K562 (cell line): Measurements from ENCODE around the gene ATP6V0D1. TPM values are rescaled to one million over a fixed set of nuclear protein-coding genes. Genes with fewer than 3 reads are reported as not detected.

Experiments
- E2F8 ChIP-seq: fragments of 450-650 bp; IDR thresholded peaks from 2 replicates; pipeline ENCODE4 v1.7.1; 2018; ENCODE audit warnings: mild to moderate bottlenecking, low read depth; ENCODE audit not compliant: partially characterized antibody
- KDM4B ChIP-seq, 2 experiments: fragments of 450-650 bp in 1 of 2; sonication (generic) in 1 of 2; IDR thresholded peaks; 2 replicates each; pipeline ENCODE4 v1.6.1; 2016 to 2017; ENCODE audit warnings: borderline replicate concordance in 2 of 2, antibody characterized with exemption in 1 of 2, low read depth in 1 of 2, mild to moderate bottlenecking in 1 of 2
- MNT ChIP-seq, 2 experiments: fragments of 450-650 bp; conservative IDR thresholded peaks; 2 replicates each; pipeline ENCODE4 v1.6.1; 2017; ENCODE audit warnings: mild to moderate bottlenecking in 2 of 2, moderate library complexity in 2 of 2
- NFIX ChIP-seq: fragments of 250-450 bp; sonication (Bioruptor Pico); IDR thresholded peaks from 2 replicates; pipeline ENCODE4 v1.4.0; 2020; ENCODE audit warnings: low read depth, mild to moderate bottlenecking, moderate library complexity
- PKNOX1 ChIP-seq: fragments of 450-650 bp; IDR thresholded peaks from 2 replicates; pipeline ENCODE4 v1.6.1; 2016
- SNIP1 ChIP-seq: fragments of 450-650 bp; IDR thresholded peaks from 2 replicates; pipeline ENCODE4 v1.7.1; 2017; ENCODE audit warnings: low read depth, mild to moderate bottlenecking
- ZBTB33 ChIP-seq: sonication (generic); formaldehyde crosslinking; IDR thresholded peaks from 2 replicates; pipeline ENCODE4 v1.8.1; 2023; ENCODE audit warnings: mild to moderate bottlenecking, missing genetic modification reagents
- ZNF41 ChIP-seq: fragments of 250-450 bp; sonication (Bioruptor Pico); conservative IDR thresholded peaks from 2 replicates; pipeline ENCODE4 v1.4.0; 2020; ENCODE audit warnings: mild to moderate bottlenecking
- polyA plus RNA-seq, 8 experiments: library from polyadenylated mRNA; depleted of rRNA in 4 of 8; stranded (reverse) in 5 of 8; unstranded in 3 of 8; fragments of >200 nt; fragmentation: Nextera tagmentation in 2 of 8; fragmentation: Illumina TruSeq in 1 of 8; extraction: Ambion mirVana in 2 of 8; extraction: Trizol in 1 of 8; gene quantifications; 2 replicates each; pipeline versions ENCODE4 v1.2.1 to v1.2.3, GENCODE V29; 2011 to 2014; ENCODE audit warnings: inconsistent platforms in 1 of 8, missing spikeins in 1 of 8
- total RNA-seq, 7 experiments: library from RNA; depleted of rRNA in 6 of 7; stranded (reverse); fragments of >200 nt in 6 of 7; fragmentation: Illumina TruSeq in 2 of 7; extraction: Trizol in 2 of 7; gene quantifications; 2 replicates each; pipeline versions ENCODE4 v1.2.1 to v1.2.3, GENCODE V29; 2011 to 2021; ENCODE audit warnings: low replicate concordance in 1 of 7

The ATP6V0D1 gene
- total and polyA plus RNA-seq, 9 of the 15 experiments (the other 6 are each of a cell fraction or from before 2014, with no cell fraction given): 23.2 to 69.7 (median 45.6) TPM

- TF ChIP-seq MNT (conservative IDR thresholded peaks at IDR 0.05) (peak; percentile 94 to 98), SNIP1 (peak; percentile 22; the same call in 1 of the 2 replicates), KDM4B (IDR thresholded peaks at IDR 0.05; ENCODE audit: borderline replicate concordance in 2 of 2, low read depth in 1 of 2) (peak in 1 of 2 experiments; percentile 81; a peak in 2 of 4 replicates), ZBTB33 (CRISPR knock-in tag) (peak; percentile 45; the same call in 1 of the 2 replicates), NFIX (CRISPR knock-in tag) (no peak), PKNOX1 (peak; percentile 89), ZNF41 (CRISPR knock-in tag) (0 out of 2 replicates have a peak, but pooled peaks have one; percentile 50), E2F8 (peak; percentile 83)
These were observed at the start of gene ATP6V0D1 (continued) for GRCh38 chr16:67480833-67481560.
